Skin of body (tissue), 2 donors: ENCODE measurements around the gene GSX2. TPM values are rescaled to one million over a fixed set of nuclear protein-coding genes. Genes with fewer than 3 reads are reported as not detected.
"Not testable (repeated sequence)": the region's sequence is repeated elsewhere in the genome, so short reads cannot be mapped to it uniquely, and the experiment has no call there.

ENCODE experiments used
- DNase-seq: peaks from one replicate; lab custom pipeline; 2025; lab: John Stamatoyannopoulos, UW
- total RNA-seq: library from RNA; depleted of rRNA; stranded (reverse); fragments of >200 nt; gene quantifications from one replicate; pipeline ENCODE4 v1.2.3, GENCODE V29; 2014

Gene GSX2
- total RNA-seq, 1 donor from 2014 or later: not detected

GRCh38 chr4:54102531-54103106 is 2.7 kb downstream of the GSX2 start:
- DNase-seq: no peak

- DNase-seq: no peak
Measured at GRCh38 chr4:54103190-54103574, 3.2 kb downstream of the GSX2 start.

GRCh38 chr4:54104907-54105306 is 4.9 kb downstream of the GSX2 start:
- DNase-seq: no peak

GRCh38 chr4:54107951-54108748 is 8.2 kb downstream of the GSX2 start:
- no peak for DNase-seq

GRCh38 chr4:54109241-54110018 is 9.5 kb downstream of the GSX2 start:
- no peak for DNase-seq

- DNase-seq: no peak
Measured at GRCh38 chr4:54110019-54110416, 10.1 kb downstream of the GSX2 start.

GRCh38 chr4:54113206-54113605 is 13.2 kb downstream of the GSX2 start:
- not testable (repeated sequence) for DNase-seq

GRCh38 chr4:54116246-54116645 is 16.3 kb downstream of the GSX2 start:
- DNase-seq: not testable (repeated sequence)

GRCh38 chr4:54118850-54119589 is 19.1 kb downstream of the GSX2 start:
- no peak for DNase-seq

GRCh38 chr4:54120518-54120917 is 20.6 kb downstream of the GSX2 start:
- DNase-seq: no peak

- no peak for DNase-seq
Measured at GRCh38 chr4:54127660-54128059, 27.7 kb downstream of the GSX2 start.

GRCh38 chr4:54128694-54129093 is 28.7 kb downstream of the GSX2 start:
- not testable (repeated sequence) for DNase-seq

GRCh38 chr4:54139332-54139731 is 39.4 kb downstream of the GSX2 start:
- no peak for DNase-seq

GRCh38 chr4:54140287-54140686 is 40.3 kb downstream of the GSX2 start:
- DNase-seq: no peak

- DNase-seq: no peak
Measured at GRCh38 chr4:54144199-54144598, 44.2 kb downstream of the GSX2 start.

GRCh38 chr4:54144661-54145171 is 44.8 kb downstream of the GSX2 start:
- no peak for DNase-seq

GRCh38 chr4:54146139-54146538 is 46.2 kb downstream of the GSX2 start:
- DNase-seq: no peak

- no peak for DNase-seq
Measured at GRCh38 chr4:54149323-54149722, 49.4 kb downstream of the GSX2 start.
